Lower leg skin (tissue), 4 donors: Measurements from ENCODE around the gene DGCR2. TPM values are rescaled to one million over a fixed set of nuclear protein-coding genes. Genes with fewer than 3 reads are reported as not detected.

Source experiments
- DNase-seq, 2 donors: peaks; one replicate each; pipeline ENCODE4 v3.0.0-alpha.2; 2019; ENCODE audit warnings: low spot score in 2 of 2
- H3K4me3 ChIP-seq: fragments of 200-600 bp; sonication (generic); 2 replicates; pipeline ENCODE4 v1.5.1; 2017; ENCODE audit warnings: mild to moderate bottlenecking, low read depth; ENCODE audit not compliant: poor library complexity, severe bottlenecking
- CTCF ChIP-seq, 3 donors: fragments of 450-650 bp; IDR thresholded peaks; one replicate each; pipeline ENCODE4 v1.5.1; 2016; ENCODE audit warnings: antibody characterized with exemption in 3 of 3, mild to moderate bottlenecking in 3 of 3, moderate library complexity in 2 of 3
- POLR2A ChIP-seq, 2 donors: fragments of 450-650 bp; IDR thresholded peaks; one replicate each; pipeline ENCODE4 v1.6.1; 2016 to 2017; ENCODE audit warnings: antibody characterized with exemption in 2 of 2, mild to moderate bottlenecking in 1 of 2, moderate library complexity in 1 of 2
- WGBS, 2 donors: methylation state at CpG; one replicate each; pipeline ENCODE4 v1.1.5; 2018; 5-methylcytosine and 5-hydroxymethylcytosine counted together
- intact Hi-C: fragments of 100-400 bp; cut with DNase I; formaldehyde crosslinking; loops from one replicate; pipeline ENCODE4 v1.15.0; 2023; ENCODE audit warnings: low total_unique reads
- total RNA-seq, 4 donors: library from RNA; depleted of rRNA; stranded (reverse); fragments of >200 nt; gene quantifications; one replicate each; pipeline ENCODE4 v1.1.0, GENCODE V29; 2016

Gene DGCR2
- total RNA-seq, 4 donors from 2014 or later, result 88.7 to 142 (median 141) TPM

- intact Hi-C loops, result no loop called here
- H3K4me3 ChIP-seq, result no peak overlapping the region
- no peak for DNase-seq
- TF ChIP-seq CTCF (IDR thresholded peaks at IDR 0.05) (no peak), POLR2A (IDR thresholded peaks at IDR 0.05) (no peak)
- WGBS, 2 donors, result 66 to 75% methylated on average over 8 of the region's 8 CpGs
Measured at GRCh38 chr22:19022755-19023154, 99.5 kb downstream of the DGCR2 start.

GRCh38 chr22:19019679-19020032, 102.6 kb downstream of the DGCR2 start:
- 65 to 77% methylated on average over 7 of the region's 7 CpGs for WGBS, 2 donors
- intact Hi-C loops, result no loop called here
- TF ChIP-seq CTCF (IDR thresholded peaks at IDR 0.05) (no peak), POLR2A (IDR thresholded peaks at IDR 0.05) (no peak)
- peak in 1 of 2 donors; percentile 63 for DNase-seq
- H3K4me3 ChIP-seq, result no peak overlapping the region

GRCh38 chr22:19019029-19019678, 103.1 kb downstream of the DGCR2 start:
- TF ChIP-seq POLR2A (IDR thresholded peaks at IDR 0.05) (no peak), CTCF (IDR thresholded peaks at IDR 0.05) (no peak)
- intact Hi-C loops, result no loop called here
- 86 to 87% methylated on average over 19 of the region's 19 CpGs for WGBS, 2 donors
- H3K4me3 ChIP-seq, result no peak overlapping the region
- DNase-seq, result peak in 1 of 2 donors; percentile 80

GRCh38 chr22:19018256-19018655, 104.0 kb downstream of the DGCR2 start:
- 75 to 78% methylated on average over 3 to 4 of the region's 4 CpGs for WGBS, 2 donors
- no peak overlapping the region for H3K4me3 ChIP-seq
- DNase-seq, result peak in 1 of 2 donors; percentile 78
- TF ChIP-seq CTCF (IDR thresholded peaks at IDR 0.05), result no peak
- no peak for TF ChIP-seq POLR2A (IDR thresholded peaks at IDR 0.05)
- intact Hi-C loops, result no loop called here

GRCh38 chr22:19016081-19016766, 106.0 kb downstream of the DGCR2 start:
- TF ChIP-seq CTCF (IDR thresholded peaks at IDR 0.05) (no peak), POLR2A (IDR thresholded peaks at IDR 0.05) (no peak)
- 81 to 83% methylated on average over 15 of the region's 15 CpGs for WGBS, 2 donors
- no peak overlapping the region for H3K4me3 ChIP-seq
- DNase-seq, result peak in 1 of 2 donors; percentile 60
- intact Hi-C loops, result no loop called here
